Adrenal gland (tissue), 5 donors: ENCODE data around the gene BCHE.

Source experiments
- POLR2A ChIP-seq, 2 donors: fragments of 450-650 bp; IDR thresholded peaks; one replicate each; pipeline ENCODE4 v1.6.1; 2017; ENCODE audit warnings: antibody characterized with exemption in 2 of 2, mild to moderate bottlenecking in 2 of 2, moderate library complexity in 1 of 2
- TF ChIP-seq, protein P1 (sequence below), 6 experiments: fragments of 450-650 bp in 4 of 6; fragments of 200-600 bp in 2 of 6; sonication (generic) in 1 of 6; IDR thresholded peaks; 1 replicate in 5 of 6; 2 replicates in 1 of 6; pipeline versions ENCODE4 v1.5.1 to v1.8.0; 2016 to 2021; ENCODE audit warnings: antibody characterized with exemption in 6 of 6, mild to moderate bottlenecking in 2 of 6, moderate library complexity in 1 of 6
- donor health status: DM: no; HTN: no; CAD: no.

DNA sequence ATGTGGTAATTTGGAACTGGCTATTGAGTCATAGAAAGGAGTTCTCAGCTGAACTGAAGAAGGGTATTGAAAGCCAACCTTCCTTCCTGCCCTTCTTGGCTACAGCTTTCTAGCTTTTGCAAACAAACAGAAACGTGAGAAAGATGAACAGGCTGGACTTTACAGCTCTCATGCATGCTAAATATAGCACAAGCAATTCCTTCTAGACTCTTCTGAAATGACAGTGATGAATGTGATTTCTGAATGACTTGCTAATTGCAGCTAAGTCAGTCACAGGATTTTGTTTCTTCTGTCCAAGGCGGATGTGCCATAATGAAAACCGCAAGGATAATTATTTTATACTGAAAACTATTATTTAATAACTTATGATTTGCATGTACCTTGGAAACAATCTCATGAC lies 36.3 kb downstream of the BCHE start:
- TF ChIP-seq, protein P1, sequence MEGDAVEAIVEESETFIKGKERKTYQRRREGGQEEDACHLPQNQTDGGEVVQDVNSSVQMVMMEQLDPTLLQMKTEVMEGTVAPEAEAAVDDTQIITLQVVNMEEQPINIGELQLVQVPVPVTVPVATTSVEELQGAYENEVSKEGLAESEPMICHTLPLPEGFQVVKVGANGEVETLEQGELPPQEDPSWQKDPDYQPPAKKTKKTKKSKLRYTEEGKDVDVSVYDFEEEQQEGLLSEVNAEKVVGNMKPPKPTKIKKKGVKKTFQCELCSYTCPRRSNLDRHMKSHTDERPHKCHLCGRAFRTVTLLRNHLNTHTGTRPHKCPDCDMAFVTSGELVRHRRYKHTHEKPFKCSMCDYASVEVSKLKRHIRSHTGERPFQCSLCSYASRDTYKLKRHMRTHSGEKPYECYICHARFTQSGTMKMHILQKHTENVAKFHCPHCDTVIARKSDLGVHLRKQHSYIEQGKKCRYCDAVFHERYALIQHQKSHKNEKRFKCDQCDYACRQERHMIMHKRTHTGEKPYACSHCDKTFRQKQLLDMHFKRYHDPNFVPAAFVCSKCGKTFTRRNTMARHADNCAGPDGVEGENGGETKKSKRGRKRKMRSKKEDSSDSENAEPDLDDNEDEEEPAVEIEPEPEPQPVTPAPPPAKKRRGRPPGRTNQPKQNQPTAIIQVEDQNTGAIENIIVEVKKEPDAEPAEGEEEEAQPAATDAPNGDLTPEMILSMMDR (IDR thresholded peaks at IDR 0.05), result no peak
- no peak for TF ChIP-seq POLR2A (IDR thresholded peaks at IDR 0.05)
